ENCODE data around the gene TBC1D17. TPM values are rescaled to one million over a fixed set of nuclear protein-coding genes. Genes with fewer than 3 reads are reported as not detected.

Gene TBC1D17
- total RNA-seq, 1 experiment from 2014 or later = 35.1 TPM

GRCh38 chr19:49930483-49931011, 53.0 kb downstream of the TBC1D17 start:
- Histone ChIP-seq H3K27me3 (replicated peaks; ENCODE audit: insufficient read depth, low read depth, low read length, poor library complexity) (no peaks in the 10 kb centered on the region), H3K4me1 (ENCODE audit: insufficient read depth, low read length, poor library complexity, severe bottlenecking) (peaks cover 28% of the 10 kb centered on the region), H3K9me3 (ENCODE audit: low read depth, low read length, poor library complexity, severe bottlenecking) (no peaks in the 10 kb centered on the region), H3K36me3 (ENCODE audit: insufficient read depth, low read length, poor library complexity, severe bottlenecking) (peaks cover 63% of the 10 kb centered on the region), H3K27ac (ENCODE audit: low read depth, low read length, poor library complexity, severe bottlenecking) (peak overlapping the region; percentile 100), H3K4me3 (ENCODE audit: low read depth, low read length, poor library complexity, severe bottlenecking) (peak overlapping the region; percentile 79)
- CTCF ChIA-PET = no interaction called here
- intact Hi-C loops (cut with micrococcal nuclease; ENCODE audit: unreplicated experiment) = no loop called here
- TF ChIP-seq, protein P1, sequence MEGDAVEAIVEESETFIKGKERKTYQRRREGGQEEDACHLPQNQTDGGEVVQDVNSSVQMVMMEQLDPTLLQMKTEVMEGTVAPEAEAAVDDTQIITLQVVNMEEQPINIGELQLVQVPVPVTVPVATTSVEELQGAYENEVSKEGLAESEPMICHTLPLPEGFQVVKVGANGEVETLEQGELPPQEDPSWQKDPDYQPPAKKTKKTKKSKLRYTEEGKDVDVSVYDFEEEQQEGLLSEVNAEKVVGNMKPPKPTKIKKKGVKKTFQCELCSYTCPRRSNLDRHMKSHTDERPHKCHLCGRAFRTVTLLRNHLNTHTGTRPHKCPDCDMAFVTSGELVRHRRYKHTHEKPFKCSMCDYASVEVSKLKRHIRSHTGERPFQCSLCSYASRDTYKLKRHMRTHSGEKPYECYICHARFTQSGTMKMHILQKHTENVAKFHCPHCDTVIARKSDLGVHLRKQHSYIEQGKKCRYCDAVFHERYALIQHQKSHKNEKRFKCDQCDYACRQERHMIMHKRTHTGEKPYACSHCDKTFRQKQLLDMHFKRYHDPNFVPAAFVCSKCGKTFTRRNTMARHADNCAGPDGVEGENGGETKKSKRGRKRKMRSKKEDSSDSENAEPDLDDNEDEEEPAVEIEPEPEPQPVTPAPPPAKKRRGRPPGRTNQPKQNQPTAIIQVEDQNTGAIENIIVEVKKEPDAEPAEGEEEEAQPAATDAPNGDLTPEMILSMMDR (conservative IDR thresholded peaks at IDR 0.05; ENCODE audit: low read depth, low read length) = no peak
- TF ChIP-seq EZH2 (IDR thresholded peaks at IDR 0.05; ENCODE audit: borderline replicate concordance, low read depth, low read length, poor library complexity, severe bottlenecking) = no peak
- peak; percentile 56 for DNase-seq (ENCODE audit: low spot score)
- no TSS peak for BruUV-seq (replicated peaks)
- POLR2A ChIA-PET (ENCODE audit: low non-redundant PET) = interaction anchor here (0.6 to 1.0 kb wide), 2 partner anchors 19 to 120 kb away, joined by 3 to 8 read pairs; no protein-coding TSS in a partner anchor

GRCh38 chr19:49931293-49932040, 54.0 kb downstream of the TBC1D17 start:
- ChIA-PET CTCF (no interaction called here), POLR2A (ENCODE audit: low non-redundant PET) (no interaction called here)
- H3K4me3 ChIP-seq (ENCODE audit: low read depth, low read length, poor library complexity, severe bottlenecking) = peak overlapping the region; percentile 79

GRCh38 chr19:49932041-49932451, 54.5 kb downstream of the TBC1D17 start:
- CTCF ChIA-PET = no interaction called here
- H3K27ac ChIP-seq (ENCODE audit: low read depth, low read length, poor library complexity, severe bottlenecking) = peak overlapping the region; percentile 18
- POLR2A ChIA-PET (ENCODE audit: low non-redundant PET) = interaction anchor here (0.7 kb wide), 1 partner anchor 55 kb away, joined by 5 read pairs; the partner anchor contains the start of genes AKT1S1 and TBC1D17
- H3K4me1 ChIP-seq (ENCODE audit: insufficient read depth, low read length, poor library complexity, severe bottlenecking) = peaks cover 28% of the 10 kb centered on the region
- TF ChIP-seq EZH2 (IDR thresholded peaks at IDR 0.05; ENCODE audit: borderline replicate concordance, low read depth, low read length, poor library complexity, severe bottlenecking) = no peak
- TF ChIP-seq, protein P1 (conservative IDR thresholded peaks at IDR 0.05; ENCODE audit: low read depth, low read length) = no peak
- peak overlapping the region; percentile 79 for H3K4me3 ChIP-seq (ENCODE audit: low read depth, low read length, poor library complexity, severe bottlenecking)
- no peaks in the 10 kb centered on the region for H3K9me3 ChIP-seq (ENCODE audit: low read depth, low read length, poor library complexity, severe bottlenecking)
- DNase-seq (ENCODE audit: low spot score) = no peak
- intact Hi-C loops (cut with micrococcal nuclease; ENCODE audit: unreplicated experiment) = no loop called here
- BruUV-seq (replicated peaks) = no TSS peak
- H3K27me3 ChIP-seq (replicated peaks; ENCODE audit: insufficient read depth, low read depth, low read length, poor library complexity) = no peaks in the 10 kb centered on the region
- peaks cover 54% of the 10 kb centered on the region for H3K36me3 ChIP-seq (ENCODE audit: insufficient read depth, low read length, poor library complexity, severe bottlenecking)

More at GRCh38 chr19:49931293-49932040, 54.0 kb downstream of the TBC1D17 start:
- no TSS peak for BruUV-seq (replicated peaks)
- Histone ChIP-seq H3K4me1 (ENCODE audit: insufficient read depth, low read length, poor library complexity, severe bottlenecking) (peaks cover 28% of the 10 kb centered on the region), H3K36me3 (ENCODE audit: insufficient read depth, low read length, poor library complexity, severe bottlenecking) (peaks cover 60% of the 10 kb centered on the region), H3K27ac (ENCODE audit: low read depth, low read length, poor library complexity, severe bottlenecking) (peak overlapping the region; percentile 100), H3K27me3 (replicated peaks; ENCODE audit: insufficient read depth, low read depth, low read length, poor library complexity) (no peaks in the 10 kb centered on the region), H3K9me3 (ENCODE audit: low read depth, low read length, poor library complexity, severe bottlenecking) (no peaks in the 10 kb centered on the region)
- intact Hi-C loops (cut with micrococcal nuclease; ENCODE audit: unreplicated experiment) = no loop called here
- no peak for DNase-seq (ENCODE audit: low spot score)
- TF ChIP-seq, protein P1 (conservative IDR thresholded peaks at IDR 0.05; ENCODE audit: low read depth, low read length) = no peak
- TF ChIP-seq EZH2 (IDR thresholded peaks at IDR 0.05; ENCODE audit: borderline replicate concordance, low read depth, low read length, poor library complexity, severe bottlenecking) = no peak
